GM21576 (cell line): Measurements from ENCODE around the gene TAF5.
"Not testable (repeated sequence)": the region's sequence is repeated elsewhere in the genome, so short reads cannot be mapped to it uniquely, and the experiment has no call there.

ENCODE experiments used
- ATAC-seq: cut with Tn5 transposase; IDR thresholded peaks from one replicate; pipeline ENCODE4 v1.9.1; 2021; ENCODE audit warnings: mild to moderate bottlenecking, moderate library complexity; ENCODE audit not compliant: unreplicated experiment

Gene TAF5

GRCh38 chr10:103397191-103397825 is 29.5 kb downstream of the TAF5 start:
- ATAC-seq = no peak

DNA sequence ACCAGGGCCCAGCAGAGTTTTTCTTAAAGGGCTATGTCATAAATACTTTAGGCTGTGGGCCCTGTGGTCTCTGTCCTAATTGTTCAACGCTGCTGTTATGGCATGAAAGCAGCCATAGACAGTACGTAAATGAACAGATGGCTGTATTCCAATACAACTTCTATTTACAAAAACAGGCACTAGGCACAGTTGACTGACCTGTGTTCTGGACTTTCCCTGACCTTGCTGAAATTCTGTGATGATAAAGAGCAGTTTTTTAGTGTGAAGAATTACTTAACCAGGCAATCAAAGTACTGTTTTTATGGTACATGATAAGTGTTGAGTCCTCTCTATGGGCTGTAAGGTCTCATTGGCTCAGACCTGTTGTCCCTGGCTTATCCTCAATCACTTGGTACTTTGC is 45.8 kb downstream of the TAF5 start:
- ATAC-seq = no peak

GRCh38 chr10:103415581-103415980 is 47.8 kb downstream of the TAF5 start:
- ATAC-seq = no peak

DNA sequence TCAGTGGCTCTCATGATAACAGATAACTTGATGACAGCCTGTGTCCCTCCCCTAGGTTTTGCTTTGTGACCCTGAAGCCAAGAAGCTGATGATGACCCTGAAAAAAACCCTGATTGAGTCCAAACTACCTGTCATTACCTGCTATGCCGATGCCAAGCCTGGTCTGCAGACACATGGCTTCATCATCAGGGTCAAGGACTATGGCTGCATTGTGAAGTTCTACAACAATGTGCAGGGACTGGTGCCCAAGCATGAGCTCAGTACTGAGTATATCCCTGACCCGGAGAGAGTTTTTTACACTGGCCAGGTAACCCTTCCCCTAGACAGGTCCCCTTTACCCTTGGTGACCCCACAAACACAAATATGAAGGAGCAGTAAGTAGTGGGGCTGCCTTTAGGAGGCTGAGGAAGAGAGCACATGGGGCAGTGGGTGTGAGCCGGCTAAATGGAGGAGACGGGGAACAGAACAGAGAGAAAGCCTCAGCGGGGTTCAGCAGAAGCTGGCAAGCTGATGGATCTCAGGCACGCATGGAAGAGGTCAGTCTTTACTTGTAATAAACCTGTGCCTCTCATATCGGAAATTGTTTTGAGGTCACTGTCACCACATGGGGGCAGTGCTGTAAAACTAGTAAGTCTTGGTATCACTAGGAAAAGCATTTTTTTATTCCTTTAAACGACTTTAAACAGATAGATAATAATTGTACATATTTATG is 48.8 kb downstream of the TAF5 start:
- no peak for ATAC-seq

- not testable (repeated sequence) for ATAC-seq
Measured at GRCh38 chr10:103417148-103417469, 49.3 kb downstream of the TAF5 start.

- ATAC-seq = no peak
Measured at GRCh38 chr10:103417601-103418000, 49.8 kb downstream of the TAF5 start.

GRCh38 chr10:103419101-103419500 is 51.3 kb downstream of the TAF5 start:
- ATAC-seq = no peak

DNA sequence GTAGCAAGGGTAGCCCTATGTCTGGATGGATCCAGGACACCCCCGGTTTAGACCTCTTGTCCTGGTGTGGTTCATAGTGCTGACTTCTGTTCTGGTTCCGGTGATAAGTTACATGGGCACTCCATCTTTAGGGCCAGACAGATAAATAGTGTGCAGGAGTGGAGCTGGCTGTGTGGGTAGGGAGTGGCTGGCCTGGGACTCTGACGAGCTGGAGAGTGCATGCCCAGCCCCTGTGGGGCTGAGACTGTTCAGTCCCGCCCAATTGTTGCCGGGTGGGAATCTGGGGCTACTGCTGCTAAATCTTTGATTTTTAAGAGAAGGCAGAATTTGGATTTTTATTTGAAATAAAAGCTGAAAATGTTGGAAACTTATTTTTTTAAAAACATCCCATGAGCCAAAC is 56.0 kb downstream of the TAF5 start:
- ATAC-seq = no peak

- ATAC-seq = no peak
Measured at GRCh38 chr10:103427866-103428265, 60.1 kb downstream of the TAF5 start.

DNA sequence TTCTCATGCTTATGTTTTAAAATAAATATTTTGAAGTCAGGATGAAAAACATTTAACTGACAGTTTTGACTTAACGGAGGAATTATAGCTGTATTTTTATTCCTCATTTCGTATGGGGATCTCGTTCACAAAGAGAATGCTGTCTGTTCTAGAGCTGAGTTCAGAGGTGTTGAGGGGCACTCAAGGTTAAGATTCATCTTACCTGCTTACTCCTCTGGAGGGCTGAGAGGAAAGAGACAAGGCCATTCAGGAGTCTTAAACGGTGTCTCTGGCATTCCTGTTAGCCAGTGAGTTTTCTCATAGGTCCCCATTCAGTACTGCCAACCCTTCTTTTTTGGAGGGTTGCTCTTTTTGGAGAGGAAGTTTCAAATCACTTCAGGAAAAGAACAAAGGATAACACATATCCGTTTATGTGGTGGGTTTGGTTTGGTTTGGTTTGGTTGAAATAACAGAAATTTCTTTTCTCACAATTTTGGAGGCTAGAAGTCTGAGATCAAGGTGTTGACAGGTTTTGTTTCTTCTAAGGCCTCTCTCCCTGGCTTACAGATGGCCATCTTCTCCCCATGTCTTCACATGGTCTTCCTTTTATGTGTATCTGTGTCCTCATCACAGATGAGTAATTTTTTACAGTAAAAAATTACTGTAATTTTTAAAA is 61.3 kb downstream of the TAF5 start:
- no peak for ATAC-seq

DNA sequence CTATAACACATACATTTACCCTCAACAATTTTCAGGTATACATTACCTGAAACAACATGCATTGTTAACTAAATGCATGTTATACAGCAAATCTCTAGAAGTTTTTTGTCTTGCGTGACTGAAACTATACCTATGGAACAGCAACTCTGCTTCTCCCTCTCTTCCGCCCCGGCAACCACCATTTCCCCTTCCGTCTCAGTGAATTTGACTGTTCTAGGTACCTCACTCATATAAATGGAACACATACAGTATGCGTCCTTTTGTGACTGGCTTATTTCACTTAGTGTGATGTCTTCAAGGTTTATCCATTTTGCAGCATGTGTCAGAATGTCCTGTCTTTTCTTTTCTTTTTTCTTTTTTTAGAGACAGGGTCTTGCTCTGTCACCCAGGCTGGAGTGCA is 61.9 kb downstream of the TAF5 start:
- no peak for ATAC-seq

DNA sequence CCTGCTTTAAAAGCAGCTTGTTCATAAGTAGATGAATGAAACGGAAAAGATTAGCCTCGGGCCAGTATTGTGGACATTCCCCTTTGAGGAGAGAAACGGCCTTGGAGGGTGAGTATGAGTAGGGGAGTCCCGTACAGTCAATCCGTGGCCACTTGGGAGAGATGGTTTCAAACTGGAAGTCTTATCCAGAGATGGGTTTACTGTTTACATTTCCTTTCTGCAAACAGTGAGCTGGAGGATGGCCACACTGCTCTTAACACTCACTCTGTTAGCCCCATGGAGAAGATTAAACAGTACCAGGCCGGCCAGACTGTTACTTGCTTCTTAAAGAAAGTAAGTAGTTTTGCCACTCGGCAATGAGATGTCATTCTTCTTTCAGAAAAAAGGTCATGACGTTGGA is 64.1 kb downstream of the TAF5 start:
- ATAC-seq = no peak

DNA sequence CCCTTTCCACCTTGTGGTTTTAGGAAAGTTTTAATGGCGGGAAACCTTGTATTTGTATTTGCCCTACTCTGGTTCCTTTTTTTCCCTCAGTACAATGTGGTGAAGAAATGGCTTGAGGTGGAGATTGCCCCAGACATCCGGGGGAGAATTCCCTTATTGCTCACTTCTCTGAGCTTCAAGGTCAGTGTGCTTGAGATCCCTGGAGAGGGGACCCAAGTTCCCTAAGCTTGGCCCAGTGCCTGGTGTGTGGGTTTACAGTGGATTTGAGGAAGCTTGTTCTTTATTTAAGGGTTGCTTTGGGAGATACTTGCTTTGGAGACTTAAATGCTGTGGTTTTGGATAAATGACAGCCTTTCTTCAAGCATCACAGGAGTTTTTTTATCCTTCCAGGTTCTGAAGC is 66.1 kb downstream of the TAF5 start:
- no peak for ATAC-seq
